Activated T-helper 1 cell treated with Interleukin-2 at 50 U/mL for 16 hours (primary cell): ENCODE measurements around the gene CSGALNACT2.
"Not testable (repeated sequence)": the region's sequence is repeated elsewhere in the genome, so short reads cannot be mapped to it uniquely, and the experiment has no call there.

ENCODE experiments used
- DNase-seq: peaks from one replicate; pipeline ENCODE4 v3.0.0-alpha.2; 2020; ENCODE audit warnings: low read depth

The CSGALNACT2 gene

DNA sequence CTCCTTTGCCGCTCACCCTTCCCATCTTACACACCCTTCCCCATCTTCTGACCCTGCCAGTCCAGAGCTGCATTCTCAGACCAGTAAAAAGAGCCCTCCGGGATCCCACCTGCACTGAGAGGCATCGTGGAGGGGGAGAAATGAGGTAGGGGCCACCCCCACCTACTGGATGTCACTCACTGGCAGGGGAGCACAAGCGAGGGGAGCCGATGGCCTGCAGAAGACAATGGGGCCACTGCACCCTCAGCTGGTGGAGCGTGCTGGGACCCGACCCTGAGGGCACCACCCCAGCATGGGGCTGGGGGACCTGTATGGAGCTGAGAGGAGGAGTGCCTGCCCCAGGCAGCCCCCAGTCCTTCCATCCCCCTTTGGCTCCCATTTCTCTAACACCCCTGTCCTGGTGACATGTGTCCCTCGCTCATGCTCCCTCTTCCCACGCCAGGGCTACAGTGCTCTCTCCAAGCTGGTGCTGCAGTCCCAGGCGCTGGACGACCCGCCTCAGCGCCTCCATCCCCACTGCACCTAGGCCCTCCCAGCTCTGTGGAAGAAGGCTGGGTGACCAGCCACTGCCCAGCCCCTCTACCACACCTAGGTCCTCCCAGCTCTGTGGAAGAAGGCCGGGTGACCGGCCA is 78.8 kb downstream of the CSGALNACT2 start:
- DNase-seq: no peak

DNA sequence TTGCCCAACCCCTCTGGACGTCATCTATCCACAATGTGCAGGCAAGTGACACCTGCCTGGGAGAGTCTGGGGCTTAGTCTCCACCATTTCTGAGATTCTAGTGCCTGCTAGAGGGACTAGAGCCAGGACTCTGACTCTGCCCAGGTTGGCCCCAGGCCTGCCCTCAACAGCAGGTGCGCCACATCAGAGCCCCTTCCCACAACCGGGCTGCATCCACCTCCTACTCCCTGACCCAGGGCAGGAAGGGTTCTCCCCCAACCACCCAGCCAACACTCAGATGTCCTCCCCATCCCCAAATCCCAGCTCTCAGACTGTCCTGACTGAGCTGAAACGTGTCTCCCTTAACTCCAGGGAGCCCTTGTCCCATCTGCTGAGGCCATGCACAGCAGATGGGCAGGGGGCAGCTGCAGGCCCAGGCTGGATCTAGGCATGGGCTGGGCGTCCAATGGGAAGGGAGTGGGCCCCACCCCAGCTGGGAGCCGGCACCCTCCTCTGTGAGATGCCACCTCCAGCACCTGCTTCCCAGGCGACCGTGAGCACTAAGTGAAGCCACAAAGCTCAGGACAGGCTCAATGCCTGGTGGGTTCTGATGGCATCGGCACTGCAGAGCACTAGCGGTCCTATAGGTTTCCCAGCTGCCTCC is 79.4 kb downstream of the CSGALNACT2 start:
- DNase-seq: no peak

DNA sequence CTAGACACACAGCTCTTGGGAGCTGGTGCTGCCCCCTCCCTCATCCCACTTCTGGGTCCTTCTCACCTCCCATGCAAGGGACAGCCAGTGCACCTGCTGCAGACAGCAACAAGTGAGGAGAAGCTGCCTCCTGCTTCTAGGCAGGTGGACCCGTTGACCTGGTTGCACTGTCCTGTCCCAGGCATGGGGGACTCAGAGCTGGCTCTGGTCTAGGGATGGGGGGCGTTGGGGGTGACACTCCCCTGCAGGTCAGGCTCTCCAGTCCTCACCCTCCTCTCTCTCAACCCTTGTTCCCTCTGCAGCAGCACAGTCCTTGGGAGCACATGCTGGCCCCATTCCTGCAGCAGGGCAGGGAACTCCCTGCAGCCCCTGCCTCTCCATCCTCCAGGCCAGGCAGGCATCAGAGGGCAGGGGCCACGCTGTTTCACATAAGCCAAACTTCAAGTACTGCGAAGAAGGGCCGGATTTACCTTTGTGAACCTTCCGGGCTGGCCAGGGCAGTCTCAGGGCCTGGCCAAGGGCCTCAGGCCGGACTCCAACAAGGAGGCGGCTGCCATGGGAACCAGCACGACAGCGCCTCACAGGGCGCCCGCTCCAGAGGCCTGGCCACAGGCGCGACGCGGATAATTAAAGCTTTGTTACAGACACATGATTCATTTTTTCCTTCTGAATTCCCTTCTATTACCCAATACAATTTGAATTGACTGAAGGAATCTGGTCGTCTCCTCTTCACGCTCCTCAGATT is 80.1 kb downstream of the CSGALNACT2 start:
- DNase-seq: no peak

DNA sequence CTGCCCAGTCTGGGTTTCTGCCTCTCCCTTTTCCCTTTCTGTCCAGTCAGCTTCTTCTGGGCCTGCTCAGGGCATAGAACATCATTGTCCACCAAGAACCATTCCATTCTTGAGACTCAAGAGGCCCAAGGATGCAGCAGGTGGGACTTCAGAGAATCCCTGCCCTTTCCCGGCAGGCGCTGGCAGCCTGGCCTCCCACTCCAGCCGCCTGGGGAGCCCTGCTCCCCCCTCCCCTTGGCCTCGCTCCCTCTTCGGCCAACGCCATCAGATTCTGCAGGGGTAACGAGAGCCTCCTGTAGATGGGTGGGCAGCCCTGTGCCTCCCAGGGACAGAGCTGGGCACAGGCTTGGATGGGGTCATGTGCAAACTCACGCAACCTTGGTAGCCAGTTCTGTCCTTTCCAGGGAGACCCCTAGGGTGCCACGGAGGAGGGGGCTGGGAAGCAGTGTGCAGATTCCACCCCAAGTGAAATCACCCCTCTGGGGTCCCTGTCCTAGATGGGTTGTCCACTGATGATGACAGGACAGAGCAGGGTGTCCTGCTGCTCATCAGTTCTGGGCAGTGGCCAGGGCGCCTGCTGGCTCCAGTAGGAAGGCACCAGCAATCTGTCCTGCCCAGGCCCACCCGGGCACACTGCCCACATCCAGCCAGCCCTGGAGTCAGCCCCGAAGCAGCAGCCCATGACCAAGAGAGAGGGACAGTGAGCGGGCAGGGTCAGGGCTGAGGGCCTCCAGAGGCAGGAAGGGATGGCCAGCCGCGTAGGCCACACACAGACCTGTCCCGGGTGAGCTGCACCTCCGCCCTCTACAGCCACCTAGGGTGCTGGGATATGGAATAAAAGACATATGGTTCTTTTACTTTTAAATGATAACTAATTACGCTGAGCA is 80.9 kb downstream of the CSGALNACT2 start:
- no peak for DNase-seq

DNA sequence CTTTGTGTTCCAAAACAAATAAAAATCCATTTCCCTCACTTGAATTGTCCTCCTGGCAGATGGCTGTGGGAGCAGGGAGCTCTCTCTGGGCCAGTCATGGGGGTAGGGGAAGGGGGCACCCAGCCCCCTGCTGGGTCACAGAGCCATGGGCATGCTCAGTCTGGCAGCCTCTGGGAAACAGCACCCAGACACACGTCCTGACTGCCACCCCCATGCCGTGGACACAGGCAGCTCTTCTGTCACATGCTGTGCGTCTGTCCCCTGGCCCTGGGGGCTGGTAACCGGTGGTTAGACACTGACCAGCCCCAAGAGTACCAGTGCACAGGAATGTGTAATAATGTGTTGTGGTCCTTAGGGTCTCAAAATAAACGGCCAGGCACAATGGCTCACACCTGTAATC is 81.6 kb downstream of the CSGALNACT2 start:
- DNase-seq: no peak

DNA sequence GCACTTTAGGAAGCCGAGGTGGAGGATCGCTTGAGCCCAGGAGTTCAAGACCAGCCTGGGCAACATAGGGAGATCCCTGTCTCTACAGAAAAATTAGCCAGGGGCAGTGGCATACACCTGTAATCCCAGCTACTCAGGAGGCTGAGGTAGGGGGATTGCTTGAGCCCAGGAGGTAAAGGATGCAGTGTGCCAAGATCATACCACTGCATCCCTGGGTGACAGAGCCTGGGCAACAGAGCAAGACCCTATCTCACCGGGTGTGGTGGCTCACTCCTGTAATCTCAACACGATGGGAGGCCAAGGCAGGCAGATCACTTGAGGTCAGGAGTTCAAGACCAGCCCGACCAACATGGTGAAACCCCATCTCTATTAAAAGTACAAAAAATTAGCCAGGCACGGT is 82.0 kb downstream of the CSGALNACT2 start:
- not testable (repeated sequence) for DNase-seq

DNA sequence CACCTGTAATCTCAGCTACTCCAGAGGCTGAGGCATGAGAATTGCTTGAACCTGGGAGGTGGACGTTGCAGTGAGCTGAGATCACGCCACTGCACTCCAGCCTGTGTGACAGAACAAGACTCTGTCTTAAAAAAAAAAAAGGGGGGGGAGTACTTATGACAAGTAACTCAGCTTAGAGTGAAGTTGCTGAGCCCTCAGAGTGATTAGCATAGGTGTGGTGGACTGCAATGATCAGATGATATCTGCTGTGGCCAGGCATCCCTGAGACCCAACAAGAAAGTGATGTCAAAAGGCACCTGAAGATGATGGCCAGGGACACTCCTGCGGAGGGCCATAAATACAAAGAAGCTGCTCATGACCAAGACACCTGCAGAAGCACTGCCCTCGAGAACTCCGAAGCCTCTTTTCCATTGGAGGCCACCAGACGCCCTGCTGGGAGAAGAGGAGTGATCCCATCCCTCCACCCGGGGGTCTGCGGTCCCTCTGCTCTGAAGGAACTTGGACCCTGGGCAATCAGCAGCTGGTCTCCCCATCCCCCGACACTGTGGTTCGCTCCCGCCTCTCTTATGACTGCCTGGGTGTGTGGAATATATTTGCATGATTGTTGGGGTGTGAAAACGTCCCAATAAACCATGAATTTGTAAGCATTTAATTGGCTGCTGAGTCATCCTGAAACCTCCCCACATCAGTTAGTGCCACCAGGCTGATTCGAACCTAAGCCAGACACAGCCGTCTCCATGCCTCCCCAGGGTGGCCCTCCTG is 82.6 kb downstream of the CSGALNACT2 start:
- no peak for DNase-seq

DNA sequence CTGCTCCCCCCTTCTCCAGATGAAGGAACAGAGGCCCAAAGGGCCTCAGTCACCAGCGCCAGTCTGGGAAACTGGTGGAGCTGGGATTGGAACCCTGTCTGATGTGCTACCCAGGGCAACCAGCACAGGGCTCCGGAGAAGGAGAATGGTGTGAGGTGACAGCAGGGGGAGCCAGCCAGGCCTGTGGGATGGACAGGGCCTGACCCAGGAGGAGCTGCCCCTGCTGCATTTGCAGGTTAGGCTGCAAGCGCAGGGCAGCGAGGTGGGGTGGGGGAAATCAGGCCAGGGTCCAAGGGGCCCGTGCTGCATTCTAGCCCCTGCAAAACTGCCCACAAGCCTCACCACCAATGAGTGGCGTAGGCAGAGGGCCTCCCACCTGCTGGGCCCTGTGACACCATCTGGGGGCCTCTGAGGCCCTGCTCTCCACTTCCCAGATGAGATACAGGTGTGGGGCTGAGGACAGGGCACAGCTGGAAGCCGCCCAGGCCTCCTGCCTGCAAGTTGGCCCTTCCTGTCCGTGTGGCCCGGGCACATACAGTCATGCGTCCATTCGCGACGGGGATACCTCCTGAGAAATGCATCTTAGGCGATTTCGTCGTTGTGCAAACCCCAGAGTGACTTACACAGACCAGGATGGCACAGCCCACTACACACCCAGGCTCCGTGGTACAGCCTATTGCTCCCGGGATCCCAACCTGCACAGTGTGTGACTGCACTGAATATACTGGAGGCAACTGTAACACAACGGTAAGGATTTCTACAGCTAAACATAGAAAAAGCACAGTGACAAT is 83.4 kb downstream of the CSGALNACT2 start:
- DNase-seq: no peak

DNA sequence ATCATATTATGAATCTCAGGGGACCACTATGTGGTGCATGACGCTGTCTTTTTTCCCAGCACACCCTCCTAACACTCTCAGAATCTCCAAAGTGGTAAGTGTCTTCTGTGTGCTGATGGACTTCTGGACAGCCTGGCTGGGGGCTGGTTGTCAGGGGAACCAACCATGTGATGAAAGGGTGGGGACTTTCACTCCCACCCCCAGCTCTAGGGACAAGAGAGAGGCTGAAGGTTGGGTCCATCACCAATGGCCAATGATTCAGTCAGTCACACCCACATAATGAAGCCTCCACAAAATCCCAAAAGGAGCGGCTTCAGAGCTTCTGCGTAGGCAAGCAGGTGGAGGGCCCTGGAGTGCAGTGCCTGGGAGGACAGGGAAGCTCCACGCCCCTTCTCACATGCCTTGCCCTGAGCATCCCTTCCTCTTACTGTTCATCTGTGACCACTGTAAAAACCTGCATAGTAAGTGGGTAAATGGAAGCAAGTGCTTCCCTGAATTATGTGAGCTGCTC is 84.0 kb downstream of the CSGALNACT2 start:
- DNase-seq: no peak

DNA sequence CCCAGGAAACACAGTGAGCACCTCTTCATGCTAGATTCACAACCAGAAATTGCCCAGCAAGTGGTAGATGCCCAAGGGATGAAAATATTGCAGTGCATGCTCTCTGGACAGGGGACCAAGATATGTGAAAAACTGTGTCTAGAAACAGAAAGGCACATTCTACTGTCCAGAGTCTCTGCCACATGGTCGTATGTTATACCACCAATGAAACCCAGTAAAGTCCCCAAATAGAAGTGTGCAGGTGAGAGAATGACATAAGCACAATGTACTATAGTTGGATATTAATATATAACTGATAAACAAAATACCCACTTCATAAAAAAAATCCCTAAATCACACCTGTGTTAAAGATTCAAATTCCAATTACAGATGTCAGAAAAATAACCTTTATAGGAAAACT is 84.8 kb downstream of the CSGALNACT2 start:
- no peak for DNase-seq

DNA sequence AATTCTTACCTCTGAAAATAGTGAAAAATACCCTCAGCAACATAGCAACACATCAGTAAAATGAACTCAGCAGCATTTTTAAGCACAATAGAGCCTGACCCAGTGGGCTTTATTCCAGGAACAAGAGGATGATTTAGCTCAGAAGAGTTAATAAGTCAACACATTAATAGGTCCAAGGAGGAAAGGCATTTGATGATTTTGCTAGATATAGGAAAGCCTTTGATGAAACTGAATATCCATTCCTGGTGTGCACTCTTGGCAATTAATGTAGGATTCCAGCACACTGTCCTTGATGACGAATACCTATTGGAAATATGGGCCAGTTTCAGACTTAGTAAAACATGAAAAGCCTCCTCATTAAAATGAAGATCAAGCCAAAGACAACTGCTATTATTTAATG is 86.1 kb downstream of the CSGALNACT2 start:
- no peak for DNase-seq

DNA sequence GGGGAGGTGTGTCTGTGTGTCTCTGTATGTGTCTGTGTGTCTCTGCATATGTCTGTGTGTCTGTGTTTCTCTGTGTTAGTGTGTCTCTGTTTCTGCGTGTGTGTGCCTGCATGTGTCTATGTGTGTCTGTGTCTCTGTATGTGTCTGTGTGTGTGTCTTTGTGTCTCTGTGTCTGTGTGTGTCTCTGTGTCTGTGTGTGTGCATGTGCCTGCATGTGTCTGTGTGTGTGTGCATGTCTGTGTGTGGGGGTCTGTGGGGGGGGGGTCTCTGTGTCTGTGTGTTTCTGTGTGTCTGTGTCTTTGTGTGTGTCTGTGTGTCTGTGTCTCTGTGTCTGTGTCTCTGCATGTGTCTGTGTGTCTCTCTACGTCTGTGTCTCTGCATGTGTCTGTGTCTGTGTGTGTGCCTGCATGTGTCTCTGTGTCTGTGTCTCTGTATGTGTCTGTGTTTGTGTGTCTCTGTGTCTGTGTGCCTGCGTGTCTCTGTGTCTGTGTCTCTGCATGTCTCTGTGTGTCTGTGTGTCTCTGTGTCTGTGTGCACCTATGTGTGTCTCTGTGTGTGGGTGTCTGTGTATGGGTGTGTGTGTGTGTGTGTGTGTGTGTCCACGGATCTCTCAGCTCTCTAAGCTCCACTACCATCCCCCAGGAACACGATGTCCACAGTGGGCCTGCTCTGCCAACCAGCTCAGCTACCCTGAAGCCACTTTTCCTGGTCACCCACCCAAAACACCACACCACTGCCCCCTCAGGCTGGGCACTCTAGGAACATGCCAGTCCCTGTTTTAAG is 87.0 kb downstream of the CSGALNACT2 start:
- DNase-seq: no peak

DNA sequence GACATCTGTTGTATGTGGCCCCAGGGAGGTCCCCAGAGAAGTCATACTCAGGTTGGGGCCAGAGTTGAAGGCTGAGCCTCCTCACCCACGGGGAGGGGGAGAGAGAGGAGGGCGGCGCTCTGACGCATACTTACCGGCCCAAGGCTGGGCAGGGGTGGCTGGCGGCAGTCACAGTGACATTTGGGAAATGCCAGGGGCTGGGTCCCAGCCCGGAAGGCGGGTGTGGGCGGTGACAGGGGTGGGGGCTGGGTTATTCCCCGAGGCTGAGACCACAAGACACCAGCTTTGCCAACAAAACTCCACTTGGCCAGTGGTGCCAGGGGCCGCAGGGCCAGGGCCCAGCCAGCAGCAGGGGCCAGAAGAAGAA is 87.5 kb downstream of the CSGALNACT2 start:
- no peak for DNase-seq

DNA sequence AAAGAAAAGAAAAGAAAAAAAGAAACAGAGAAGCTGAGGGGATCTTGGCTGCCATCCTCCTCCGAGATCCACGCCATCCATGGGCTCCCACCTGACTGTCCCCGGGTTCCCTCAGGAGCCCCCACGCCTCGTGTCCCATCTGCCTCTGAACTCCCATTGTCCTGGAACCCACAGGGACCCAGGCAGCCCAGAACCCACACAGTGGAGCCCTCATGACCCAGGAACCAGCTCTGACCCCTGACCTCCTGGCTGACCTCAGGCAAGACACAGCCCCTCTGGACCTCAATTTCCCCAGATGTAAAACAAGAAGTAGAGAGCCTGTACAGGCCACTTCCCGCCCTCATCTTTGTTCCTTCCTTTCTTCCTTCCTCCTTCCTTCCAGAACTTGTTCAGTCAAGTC is 88.2 kb downstream of the CSGALNACT2 start:
- DNase-seq: no peak

DNA sequence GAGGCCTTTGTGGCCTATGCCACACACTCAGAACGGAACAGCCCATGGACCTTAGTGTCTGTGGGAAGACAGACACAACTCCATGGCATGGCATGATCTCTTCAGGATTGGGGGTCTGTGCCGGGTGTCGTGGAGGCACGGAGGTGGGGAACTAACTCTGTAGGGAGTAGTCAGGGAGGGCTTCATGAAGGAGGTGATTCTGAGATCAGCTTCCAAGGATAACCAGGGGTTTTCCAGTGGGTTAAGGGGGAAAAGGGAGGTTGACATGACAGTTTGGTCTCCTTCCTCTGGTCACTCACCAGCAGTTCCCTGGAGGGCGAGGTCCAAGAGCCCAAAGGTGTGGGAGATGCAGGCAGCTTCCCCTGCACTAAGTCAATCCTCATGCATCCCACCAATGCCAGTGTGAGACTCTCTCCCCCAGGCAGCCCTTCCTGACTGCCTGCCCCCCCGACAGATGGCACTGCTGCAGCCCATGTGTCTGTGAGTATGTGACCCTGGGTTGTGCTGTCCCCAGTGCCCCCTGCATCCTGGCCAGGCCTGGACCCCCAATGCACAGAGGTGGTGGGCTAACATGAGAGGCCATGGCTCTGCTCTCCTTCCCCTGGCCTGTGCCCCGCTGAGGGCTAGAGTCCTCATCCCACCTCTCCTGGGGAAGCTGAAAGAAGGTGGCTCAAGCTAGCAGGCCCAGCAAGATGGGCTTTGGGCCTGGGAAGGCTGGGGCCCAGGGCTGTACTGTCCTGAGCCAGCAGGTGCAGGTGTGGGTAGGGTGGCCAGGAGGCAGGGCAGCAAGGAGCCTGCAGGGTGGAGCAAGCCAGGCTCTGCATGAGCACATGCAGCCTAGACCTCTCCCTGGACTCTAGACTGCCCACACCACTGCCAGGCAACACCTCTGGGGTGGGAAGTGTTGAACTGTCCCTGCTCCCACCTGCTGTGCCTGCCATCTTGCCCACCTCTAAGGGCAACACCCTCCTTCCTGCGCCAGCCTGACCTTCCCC is 88.9 kb downstream of the CSGALNACT2 start:
- no peak for DNase-seq

DNA sequence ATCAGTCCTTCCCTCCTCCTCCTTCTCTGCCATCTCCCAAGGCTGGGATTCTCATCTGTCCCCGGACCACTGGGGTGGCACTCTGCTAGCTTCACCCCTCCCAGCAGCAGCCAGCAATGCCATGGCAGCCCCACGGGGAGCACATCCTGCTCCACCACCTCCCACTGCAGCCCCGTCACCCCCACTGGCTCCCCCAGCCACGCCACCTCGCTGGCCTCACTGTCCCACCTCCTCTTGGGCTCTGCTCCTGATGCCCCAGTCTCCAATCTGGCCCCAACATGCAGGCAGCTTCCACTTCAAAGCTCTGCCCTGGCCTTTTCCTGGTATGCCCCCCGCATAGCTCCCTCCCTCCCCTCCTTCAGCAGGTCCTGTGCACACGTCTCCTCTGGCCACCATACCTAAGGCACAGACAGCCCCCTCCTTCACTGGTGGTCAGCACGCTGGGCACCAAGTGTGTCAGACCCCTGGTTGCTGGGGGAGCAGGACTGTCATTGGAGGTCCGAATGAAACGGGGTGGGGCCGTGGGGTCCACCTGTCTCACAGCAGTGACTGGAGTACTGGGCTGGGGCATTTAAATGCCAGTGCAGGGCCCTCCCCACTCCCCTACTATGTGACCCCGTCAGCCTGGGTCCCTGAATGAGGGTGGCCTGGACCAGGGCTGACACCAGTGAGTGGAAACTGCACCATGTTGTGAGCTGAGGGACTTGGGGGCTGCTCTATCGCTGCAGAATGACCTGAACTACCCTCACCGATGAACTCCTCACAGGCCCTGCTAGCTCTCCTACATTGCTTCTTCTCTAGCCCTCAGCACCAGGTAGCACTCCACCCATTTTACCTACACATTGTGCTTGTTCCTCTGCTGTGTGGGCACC is 89.9 kb downstream of the CSGALNACT2 start:
- DNase-seq: no peak

DNA sequence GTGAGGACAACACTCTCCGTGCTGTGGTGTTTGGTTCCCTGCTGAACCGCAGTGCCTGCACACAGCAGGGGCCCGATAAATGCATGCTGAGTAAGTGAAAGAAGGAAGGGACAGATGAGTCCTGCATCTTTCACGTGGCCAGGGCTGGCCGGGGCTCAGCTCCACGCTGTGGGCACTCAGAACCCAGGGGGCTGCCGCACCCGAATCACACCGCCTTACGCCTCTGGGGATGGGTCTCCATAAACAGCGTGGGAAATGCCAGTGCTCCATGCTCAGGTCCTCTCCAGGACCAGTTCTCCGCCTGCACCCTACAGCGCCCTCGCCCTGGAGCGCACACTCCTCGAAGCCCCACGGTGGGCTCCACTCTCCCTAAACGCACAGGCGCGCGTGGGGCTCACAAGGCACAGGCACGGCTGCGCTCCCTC is 90.5 kb downstream of the CSGALNACT2 start:
- DNase-seq: no peak
